Tibial nerve (tissue), 4 donors: Measurements from ENCODE around the gene CCDC124. TPM values are rescaled to one million over a fixed set of nuclear protein-coding genes. Genes with fewer than 3 reads are reported as not detected.
"Not testable (repeated sequence)": the region's sequence is repeated elsewhere in the genome, so short reads cannot be mapped to it uniquely, and the experiment has no call there.

Experiments used
- DNase-seq, 2 donors: peaks; one replicate each; pipeline ENCODE4 v3.0.0-alpha.2; 2019; ENCODE audit warnings: low spot score in 2 of 2
- H3K27ac ChIP-seq, 4 donors: fragments of 200-600 bp; sonication (generic) in 3 of 4; one replicate each; pipeline ENCODE4 v1.5.1; 2017 to 2019; ENCODE audit warnings: mild to moderate bottlenecking in 1 of 4
- H3K27me3 ChIP-seq, 2 donors: fragments of 200-600 bp; sonication (generic) in 1 of 2; one replicate each; pipeline versions ENCODE4 v1.5.1 to v1.6.0; 2017 to 2019
- H3K36me3 ChIP-seq, 3 donors: fragments of 200-600 bp; sonication (generic); one replicate each; pipeline ENCODE4 v1.5.1; 2018 to 2019
- H3K4me1 ChIP-seq, 4 donors: fragments of 200-600 bp; sonication (generic) in 3 of 4; one replicate each; pipeline ENCODE4 v1.5.1; 2017 to 2019
- H3K4me3 ChIP-seq, 4 donors: fragments of 200-600 bp; sonication (generic) in 3 of 4; one replicate each; pipeline ENCODE4 v1.5.1; 2017 to 2019; ENCODE audit warnings: mild to moderate bottlenecking in 1 of 4, moderate library complexity in 1 of 4
- H3K9me3 ChIP-seq, 4 donors: fragments of 200-600 bp; sonication (generic) in 3 of 4; one replicate each; pipeline ENCODE4 v1.5.1; 2017 to 2019
- CTCF ChIP-seq, 5 experiments: fragments of 200-600 bp in 3 of 5; fragments of 450-650 bp in 2 of 5; sonication (generic) in 3 of 5; IDR thresholded peaks; one replicate each; pipeline ENCODE4 v1.5.1; 2016 to 2019; ENCODE audit warnings: antibody characterized with exemption in 5 of 5, mild to moderate bottlenecking in 3 of 5, moderate library complexity in 2 of 5
- EP300 ChIP-seq, 2 donors: sonication (generic); formaldehyde crosslinking; IDR thresholded peaks; one replicate each; pipeline ENCODE4 v1.6.1; 2017; ENCODE audit warnings: antibody characterized with exemption in 2 of 2, mild to moderate bottlenecking in 1 of 2
- POLR2A ChIP-seq, 2 donors: fragments of 450-650 bp; IDR thresholded peaks; one replicate each; pipeline ENCODE4 v1.6.1; 2017; ENCODE audit warnings: antibody characterized with exemption in 2 of 2, mild to moderate bottlenecking in 2 of 2, moderate library complexity in 2 of 2
- WGBS, 2 donors: methylation state at CpG; one replicate each; pipeline ENCODE4 v1.1.5; 2018; 5-methylcytosine and 5-hydroxymethylcytosine counted together
- total RNA-seq, 4 donors: library from RNA; depleted of rRNA; stranded (reverse); fragments of >200 nt; gene quantifications; one replicate each; pipeline ENCODE4 v1.1.0, GENCODE V29; 2016

The CCDC124 gene
- total RNA-seq, 4 donors from 2014 or later = 29.3 to 69.0 (median 33.9) TPM

- Histone ChIP-seq H3K27me3 (peaks cover 0 to 5% of the 10 kb centered on the region in 2 donors), H3K4me3 (no peak overlapping the region), H3K9me3 (no peaks in the 10 kb centered on the region), H3K36me3 (no peaks in the 10 kb centered on the region), H3K4me1 (no peaks in the 10 kb centered on the region), H3K27ac (no peak overlapping the region)
- TF ChIP-seq EP300 (IDR thresholded peaks at IDR 0.05) (no peak), CTCF (IDR thresholded peaks at IDR 0.05) (no peak), POLR2A (IDR thresholded peaks at IDR 0.05) (no peak)
- WGBS, 2 donors = 77 to 80% methylated on average over 4 of the region's 4 CpGs
- DNase-seq = no peak
Measured at GRCh38 chr19:17977021-17977420, 44.2 kb downstream of the CCDC124 start.

GRCh38 chr19:17977488-17977887, 44.7 kb downstream of the CCDC124 start:
- TF ChIP-seq POLR2A (IDR thresholded peaks at IDR 0.05) (no peak), EP300 (IDR thresholded peaks at IDR 0.05) (no peak), CTCF (IDR thresholded peaks at IDR 0.05) (no peak)
- Histone ChIP-seq H3K27ac (no peak overlapping the region), H3K9me3 (no peaks in the 10 kb centered on the region), H3K36me3 (no peaks in the 10 kb centered on the region), H3K4me1 (no peaks in the 10 kb centered on the region), H3K27me3 (peaks cover 0 to under 1% of the 10 kb centered on the region in 2 donors), H3K4me3 (no peak overlapping the region)
- no peak for DNase-seq
- WGBS, 2 donors = 43 to 54% methylated on average over 7 of the region's 7 CpGs

- no peaks in the 10 kb centered on the region for H3K9me3 ChIP-seq
- no peaks in the 10 kb centered on the region for H3K36me3 ChIP-seq
- H3K4me3 ChIP-seq = no peak overlapping the region
- peaks cover 0 to 7% of the 10 kb centered on the region in 2 donors for H3K27me3 ChIP-seq
- no peak overlapping the region for H3K27ac ChIP-seq
- DNase-seq = no peak
- TF ChIP-seq POLR2A (IDR thresholded peaks at IDR 0.05) (no peak), EP300 (IDR thresholded peaks at IDR 0.05) (no peak), CTCF (IDR thresholded peaks at IDR 0.05) (no peak)
- H3K4me1 ChIP-seq = no peaks in the 10 kb centered on the region
- 91 to 92% methylated on average over 38 of the region's 38 CpGs for WGBS, 2 donors
Measured at GRCh38 chr19:17981611-17982010, 48.8 kb downstream of the CCDC124 start.

- Histone ChIP-seq H3K4me3 (no peak overlapping the region), H3K4me1 (no peaks in the 10 kb centered on the region), H3K27me3 (peaks cover 0 to 7% of the 10 kb centered on the region in 2 donors), H3K9me3 (no peaks in the 10 kb centered on the region), H3K36me3 (no peaks in the 10 kb centered on the region), H3K27ac (no peak overlapping the region)
- TF ChIP-seq CTCF (IDR thresholded peaks at IDR 0.05) (no peak), EP300 (IDR thresholded peaks at IDR 0.05) (no peak), POLR2A (IDR thresholded peaks at IDR 0.05) (no peak)
- no peak for DNase-seq
- WGBS, 2 donors = 70 to 75% methylated on average over 15 to 22 of the region's 22 CpGs
Measured at GRCh38 chr19:17982430-17982829, 49.6 kb downstream of the CCDC124 start.

- H3K4me3 ChIP-seq = no peak overlapping the region
- H3K36me3 ChIP-seq = no peaks in the 10 kb centered on the region
- 67 to 68% methylated on average over 14 to 16 of the region's 17 CpGs for WGBS, 2 donors
- no peak overlapping the region for H3K27ac ChIP-seq
- H3K27me3 ChIP-seq = peaks cover 0 to 7% of the 10 kb centered on the region in 2 donors
- H3K9me3 ChIP-seq = no peaks in the 10 kb centered on the region
- no peak for TF ChIP-seq EP300 (IDR thresholded peaks at IDR 0.05)
- TF ChIP-seq CTCF (IDR thresholded peaks at IDR 0.05) = no peak
- no peak for TF ChIP-seq POLR2A (IDR thresholded peaks at IDR 0.05)
- DNase-seq = no peak
- H3K4me1 ChIP-seq = no peaks in the 10 kb centered on the region
Measured at GRCh38 chr19:17985037-17985818, 52.4 kb downstream of the CCDC124 start.

GRCh38 chr19:17986569-17986968, 53.8 kb downstream of the CCDC124 start:
- H3K36me3 ChIP-seq, H3K27me3 ChIP-seq, DNase-seq, H3K27ac ChIP-seq, H3K4me3 ChIP-seq, H3K9me3 ChIP-seq, H3K4me1 ChIP-seq: not testable (repeated sequence)
- WGBS, 2 donors = 78 to 86% methylated on average over 8 of the region's 8 CpGs
